Uterus (tissue), 2 donors: ENCODE results near the gene TMEM212.

Experiments
- CTCF ChIP-seq, 4 experiments: fragments of 200-600 bp in 2 of 4; fragments of 450-650 bp in 2 of 4; sonication (generic) in 2 of 4; IDR thresholded peaks; one replicate each; pipeline ENCODE4 v1.5.1; 2016 to 2019; ENCODE audit warnings: antibody characterized with exemption in 4 of 4, mild to moderate bottlenecking in 2 of 4, moderate library complexity in 1 of 4
- POLR2A ChIP-seq, 2 donors: fragments of 450-650 bp; IDR thresholded peaks; one replicate each; pipeline ENCODE4 v1.6.1; 2016; ENCODE audit warnings: antibody characterized with exemption in 2 of 2, mild to moderate bottlenecking in 1 of 2, moderate library complexity in 1 of 2

- TF ChIP-seq POLR2A (IDR thresholded peaks at IDR 0.05): no peak
- TF ChIP-seq CTCF (IDR thresholded peaks at IDR 0.05): no peak
Observed at GRCh38 chr3:171837698-171838097, 5.5 kb upstream of the TMEM212 start.
